ENCODE results near the gene NAPG. TPM values are rescaled to one million over a fixed set of nuclear protein-coding genes. Genes with fewer than 3 reads are reported as not detected.

The NAPG gene
- total and polyA plus RNA-seq, 10 of the 15 experiments (the other 5 are each of a cell fraction or from before 2014, with no cell fraction given): 20.5 to 34.8 (median 24.0) TPM

DNA sequence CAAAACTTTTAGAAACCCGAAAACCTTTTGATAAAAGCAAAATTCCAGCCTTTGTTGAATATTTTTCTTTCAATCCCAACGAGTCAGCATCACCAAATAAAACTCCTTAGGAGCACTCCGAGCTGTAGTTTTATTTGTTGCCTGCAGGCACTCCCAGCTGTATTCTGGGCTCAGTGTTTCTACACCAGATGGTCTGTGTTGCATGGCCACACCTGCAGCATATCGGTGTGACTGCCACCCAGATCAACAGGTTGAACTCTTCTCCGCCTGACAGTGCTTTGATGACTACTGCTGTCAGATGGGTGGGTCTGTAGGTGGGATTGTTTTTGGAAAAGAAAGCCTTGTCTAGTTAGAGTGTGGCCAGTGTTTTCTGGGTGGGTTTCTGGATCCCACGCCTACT, 38.7 kb upstream of the NAPG start (continued):
- TF ChIP-seq, protein P1, sequence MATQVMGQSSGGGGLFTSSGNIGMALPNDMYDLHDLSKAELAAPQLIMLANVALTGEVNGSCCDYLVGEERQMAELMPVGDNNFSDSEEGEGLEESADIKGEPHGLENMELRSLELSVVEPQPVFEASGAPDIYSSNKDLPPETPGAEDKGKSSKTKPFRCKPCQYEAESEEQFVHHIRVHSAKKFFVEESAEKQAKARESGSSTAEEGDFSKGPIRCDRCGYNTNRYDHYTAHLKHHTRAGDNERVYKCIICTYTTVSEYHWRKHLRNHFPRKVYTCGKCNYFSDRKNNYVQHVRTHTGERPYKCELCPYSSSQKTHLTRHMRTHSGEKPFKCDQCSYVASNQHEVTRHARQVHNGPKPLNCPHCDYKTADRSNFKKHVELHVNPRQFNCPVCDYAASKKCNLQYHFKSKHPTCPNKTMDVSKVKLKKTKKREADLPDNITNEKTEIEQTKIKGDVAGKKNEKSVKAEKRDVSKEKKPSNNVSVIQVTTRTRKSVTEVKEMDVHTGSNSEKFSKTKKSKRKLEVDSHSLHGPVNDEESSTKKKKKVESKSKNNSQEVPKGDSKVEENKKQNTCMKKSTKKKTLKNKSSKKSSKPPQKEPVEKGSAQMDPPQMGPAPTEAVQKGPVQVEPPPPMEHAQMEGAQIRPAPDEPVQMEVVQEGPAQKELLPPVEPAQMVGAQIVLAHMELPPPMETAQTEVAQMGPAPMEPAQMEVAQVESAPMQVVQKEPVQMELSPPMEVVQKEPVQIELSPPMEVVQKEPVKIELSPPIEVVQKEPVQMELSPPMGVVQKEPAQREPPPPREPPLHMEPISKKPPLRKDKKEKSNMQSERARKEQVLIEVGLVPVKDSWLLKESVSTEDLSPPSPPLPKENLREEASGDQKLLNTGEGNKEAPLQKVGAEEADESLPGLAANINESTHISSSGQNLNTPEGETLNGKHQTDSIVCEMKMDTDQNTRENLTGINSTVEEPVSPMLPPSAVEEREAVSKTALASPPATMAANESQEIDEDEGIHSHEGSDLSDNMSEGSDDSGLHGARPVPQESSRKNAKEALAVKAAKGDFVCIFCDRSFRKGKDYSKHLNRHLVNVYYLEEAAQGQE (IDR thresholded peaks at IDR 0.05; ENCODE audit: low read depth, low read length): no peak

DNA sequence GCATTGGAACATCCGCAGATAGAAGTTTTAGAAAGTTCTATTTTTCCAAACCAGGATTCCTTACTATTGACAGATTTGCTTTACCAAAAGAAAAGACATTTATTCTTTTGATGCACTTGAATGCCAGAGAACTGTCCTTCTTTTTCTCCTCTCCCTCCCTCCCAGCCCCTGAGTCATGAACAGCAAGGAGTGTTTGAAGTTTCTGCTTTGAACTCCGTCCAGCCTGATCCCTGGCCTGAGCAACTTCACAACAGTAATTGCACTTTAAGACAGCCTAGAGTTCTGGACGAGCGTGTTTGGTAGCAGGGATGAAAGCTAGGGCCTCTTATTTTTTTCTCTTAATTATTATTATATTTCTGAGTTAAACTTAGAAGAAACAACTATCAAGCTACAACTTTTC, 37.8 kb upstream of the NAPG start:
- ATAC-seq (no peak), DNase-seq (ENCODE audit: low read depth, low spot score) (no peak), FAIRE-seq (no peak)
- RAD21 ChIA-PET (ENCODE audit: unreplicated experiment): interaction anchor here (0.8 kb wide), 1 partner anchor 22 kb away, joined by 3 read pairs; no protein-coding TSS in a partner anchor
- H4K20me1 ChIP-seq (ENCODE audit: control insufficient read depth, insufficient read depth): no peaks in the 10 kb centered on the region
- SMC1A ChIA-PET (ENCODE audit: uncharacterized antibody, unreplicated experiment): interaction anchor here (11.3 kb wide), 1 partner anchor 7 kb away, joined by 67 read pairs; no protein-coding TSS in a partner anchor
- in situ Hi-C loops (cut with MboI): no loop called here
- intact Hi-C loops (cut with micrococcal nuclease; ENCODE audit: unreplicated experiment): loop anchor here (10.0 kb wide), 1 partner anchor 93 kb away; no protein-coding TSS in a partner anchor
- 35% methylated on average over 4 of the region's 4 CpGs for WGBS (ENCODE audit: insufficient coverage, insufficient replicate concordance, low lambda C conversion rate, missing lambda C conversion rate)
- no peaks in the 10 kb centered on the region for H3K27me3 ChIP-seq (replicated peaks in 1 of 2; ENCODE audit: control insufficient read depth in 2 of 2, insufficient read depth in 2 of 2, low read length in 1 of 2)
- no peak overlapping the region for H2AFZ ChIP-seq (ENCODE audit: control insufficient read depth, low read depth, low read length)
- H3K4me3 ChIP-seq: no peak overlapping the region
- CTCF ChIA-PET: interaction anchor here (0.6 kb wide), 1 partner anchor 203 kb away, joined by 3 read pairs; no protein-coding TSS in a partner anchor
- H3K9ac ChIP-seq (ENCODE audit: control insufficient read depth, insufficient read depth, low read length): no peak overlapping the region
- peaks cover 14% of the 10 kb centered on the region for H3K4me1 ChIP-seq (ENCODE audit: control insufficient read depth, insufficient read depth, low read length)
- H3K9me3 ChIP-seq (replicated peaks; ENCODE audit: control insufficient read depth, insufficient read depth, low read length): no peaks in the 10 kb centered on the region
- no peaks in the 10 kb centered on the region for H3K79me2 ChIP-seq (ENCODE audit: control insufficient read depth, insufficient read depth, low read length)
- H3K27ac ChIP-seq (ENCODE audit: control insufficient read depth, insufficient read depth): no peak overlapping the region
- no peak overlapping the region for H3K4me2 ChIP-seq (ENCODE audit: control insufficient read depth, insufficient read depth)
- TF ChIP-seq, protein P2, sequence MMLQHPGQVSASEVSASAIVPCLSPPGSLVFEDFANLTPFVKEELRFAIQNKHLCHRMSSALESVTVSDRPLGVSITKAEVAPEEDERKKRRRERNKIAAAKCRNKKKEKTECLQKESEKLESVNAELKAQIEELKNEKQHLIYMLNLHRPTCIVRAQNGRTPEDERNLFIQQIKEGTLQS (IDR thresholded peaks at IDR 0.05; ENCODE audit: borderline replicate concordance, extremely low read depth, low read depth, low read length): no peak
- no peak for TF ChIP-seq KLF5 (IDR thresholded peaks at IDR 0.05; ENCODE audit: partially characterized antibody)
- no peak for TF ChIP-seq RB1 (IDR thresholded peaks at IDR 0.05; ENCODE audit: borderline replicate concordance)
- TF ChIP-seq, protein P3, sequence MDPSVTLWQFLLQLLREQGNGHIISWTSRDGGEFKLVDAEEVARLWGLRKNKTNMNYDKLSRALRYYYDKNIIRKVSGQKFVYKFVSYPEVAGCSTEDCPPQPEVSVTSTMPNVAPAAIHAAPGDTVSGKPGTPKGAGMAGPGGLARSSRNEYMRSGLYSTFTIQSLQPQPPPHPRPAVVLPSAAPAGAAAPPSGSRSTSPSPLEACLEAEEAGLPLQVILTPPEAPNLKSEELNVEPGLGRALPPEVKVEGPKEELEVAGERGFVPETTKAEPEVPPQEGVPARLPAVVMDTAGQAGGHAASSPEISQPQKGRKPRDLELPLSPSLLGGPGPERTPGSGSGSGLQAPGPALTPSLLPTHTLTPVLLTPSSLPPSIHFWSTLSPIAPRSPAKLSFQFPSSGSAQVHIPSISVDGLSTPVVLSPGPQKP (IDR thresholded peaks at IDR 0.05; ENCODE audit: low read depth, low read length): no peak
- no peak for TF ChIP-seq BHLHE40 (IDR thresholded peaks at IDR 0.05; ENCODE audit: borderline replicate concordance in 1 of 2, low read depth in 2 of 2, low read length in 1 of 2)
- TF ChIP-seq JUNB (IDR thresholded peaks at IDR 0.05): no peak
- TF ChIP-seq, protein P4, sequence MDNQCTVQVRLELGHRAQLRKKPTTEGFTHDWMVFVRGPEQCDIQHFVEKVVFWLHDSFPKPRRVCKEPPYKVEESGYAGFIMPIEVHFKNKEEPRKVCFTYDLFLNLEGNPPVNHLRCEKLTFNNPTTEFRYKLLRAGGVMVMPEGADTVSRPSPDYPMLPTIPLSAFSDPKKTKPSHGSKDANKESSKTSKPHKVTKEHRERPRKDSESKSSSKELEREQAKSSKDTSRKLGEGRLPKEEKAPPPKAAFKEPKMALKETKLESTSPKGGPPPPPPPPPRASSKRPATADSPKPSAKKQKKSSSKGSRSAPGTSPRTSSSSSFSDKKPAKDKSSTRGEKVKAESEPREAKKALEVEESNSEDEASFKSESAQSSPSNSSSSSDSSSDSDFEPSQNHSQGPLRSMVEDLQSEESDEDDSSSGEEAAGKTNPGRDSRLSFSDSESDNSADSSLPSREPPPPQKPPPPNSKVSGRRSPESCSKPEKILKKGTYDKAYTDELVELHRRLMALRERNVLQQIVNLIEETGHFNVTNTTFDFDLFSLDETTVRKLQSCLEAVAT (IDR thresholded peaks at IDR 0.05): no peak
- no peak for TF ChIP-seq CREB1 (IDR thresholded peaks at IDR 0.05; ENCODE audit: low read depth)
- no peak for TF ChIP-seq ZNF217 (IDR thresholded peaks at IDR 0.05)
- no peak for TF ChIP-seq MEF2A (IDR thresholded peaks at IDR 0.05; ENCODE audit: insufficient read depth, low read depth, low read length)
- no TSS peak for BruUV-seq (replicated peaks)
- no peaks in the 10 kb centered on the region for H3K36me3 ChIP-seq (ENCODE audit: control insufficient read depth in 2 of 2, insufficient read depth in 2 of 2, low read length in 1 of 2)
- POLR2A ChIA-PET: interaction anchor here (0.7 kb wide), 1 partner anchor 657 kb away, joined by 3 read pairs; no protein-coding TSS in a partner anchor

Data from GM12878 (cell line).